NCI-H2171 (cell line): Measurements from ENCODE around the gene NMRK1.
A peak's percentile ranks its signal among the peaks of the same experiment; 100 is the strongest.

Source experiments
- DNase-seq: peaks from one replicate; lab custom pipeline; 2025; lab: John Stamatoyannopoulos, UW

The NMRK1 gene

GRCh38 chr9:75102177-75102790 is 14.3 kb upstream of the NMRK1 start:
- no peak for DNase-seq

GRCh38 chr9:75101004-75101588 is 13.1 kb upstream of the NMRK1 start:
- no peak for DNase-seq

DNA sequence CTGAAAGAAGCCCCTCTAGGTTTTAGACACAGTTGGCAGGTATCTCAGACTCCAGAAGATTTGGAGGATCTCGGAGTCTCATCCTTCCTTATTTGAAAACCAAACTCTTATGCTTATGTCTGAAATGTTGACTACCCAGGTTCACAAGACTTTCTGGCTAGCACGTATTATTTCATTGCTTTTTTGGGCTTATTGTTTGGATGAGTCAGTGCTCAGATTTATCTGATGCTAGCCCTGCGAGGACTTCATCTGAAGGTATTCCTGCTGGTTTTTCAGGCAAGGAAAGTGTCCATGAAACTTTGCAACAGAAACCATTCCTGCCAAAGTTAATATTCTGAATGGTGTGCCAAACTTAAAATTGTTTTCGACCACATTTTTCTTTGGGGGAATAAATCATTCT is 8.8 kb upstream of the NMRK1 start:
- no peak for DNase-seq

DNA sequence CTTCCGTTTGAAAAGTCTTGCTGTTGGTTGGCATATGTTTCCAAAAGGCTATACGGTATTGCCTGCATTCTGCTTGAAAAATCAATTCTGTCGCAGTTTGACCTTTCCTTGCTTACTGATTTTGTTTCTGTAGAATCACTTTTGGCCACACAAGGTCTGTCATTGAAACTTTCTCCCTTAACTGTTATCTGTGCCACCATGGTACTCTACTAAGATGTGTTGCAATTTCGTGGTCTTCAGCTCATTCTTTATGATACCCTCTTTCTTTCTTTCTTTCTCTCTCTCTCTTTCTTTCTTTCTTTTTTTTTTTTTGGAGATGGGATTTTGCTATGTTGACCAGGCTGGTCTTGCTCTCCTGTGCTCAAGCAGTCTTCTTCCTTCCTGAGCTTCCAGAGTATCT is 4.8 kb upstream of the NMRK1 start:
- no peak for DNase-seq

DNA sequence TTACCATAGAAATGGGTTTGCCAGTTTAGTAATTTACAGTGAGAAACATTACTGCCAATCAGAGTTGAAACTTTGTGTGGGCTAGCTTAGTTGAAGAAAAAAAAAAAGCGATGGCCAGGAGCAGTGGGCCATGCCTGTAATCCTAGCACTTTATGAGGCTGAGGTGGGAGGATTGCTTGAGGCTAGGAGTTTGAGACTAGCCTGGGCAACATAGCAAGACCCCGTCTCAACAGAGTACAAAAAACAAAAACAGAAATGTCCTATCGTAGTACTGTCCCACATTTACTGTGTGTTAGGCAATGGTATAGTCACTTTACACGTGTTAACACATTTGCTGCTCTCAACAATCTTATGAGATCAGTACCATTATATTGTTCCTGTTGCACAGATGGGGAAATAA is 2.6 kb upstream of the NMRK1 start:
- DNase-seq, result no peak

GRCh38 chr9:75089373-75089766 is 1.4 kb upstream of the NMRK1 start:
- no peak for DNase-seq

- DNase-seq, result peak; percentile 54
Measured at GRCh38 chr9:75088646-75089372, 854 bp upstream of the NMRK1 start.

- DNase-seq, result peak; percentile 6
Measured at GRCh38 chr9:75087289-75087823, 599 bp downstream of the NMRK1 start.

GRCh38 chr9:75086541-75087288 is 1.2 kb downstream of the NMRK1 start:
- no peak for DNase-seq

DNA sequence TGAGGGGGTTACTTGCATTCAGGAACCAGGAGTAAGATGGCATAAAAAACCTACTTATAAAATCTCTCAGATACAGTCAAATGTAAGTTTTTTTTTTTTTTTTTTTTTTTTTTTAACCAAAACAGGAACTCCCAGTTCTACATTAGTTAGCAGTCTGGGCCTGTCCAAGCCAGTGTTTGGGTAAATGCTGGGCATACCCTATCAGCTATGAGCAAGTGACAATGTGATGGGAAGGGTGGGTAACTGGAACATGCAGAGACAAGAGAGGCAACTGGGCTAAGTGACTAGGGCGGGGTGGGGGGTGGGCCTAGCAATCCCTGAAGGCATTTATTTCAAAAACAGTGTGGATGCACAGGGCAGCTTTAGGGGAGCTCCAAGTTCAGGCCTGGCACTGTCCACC is 2.3 kb downstream of the NMRK1 start:
- no peak for DNase-seq

DNA sequence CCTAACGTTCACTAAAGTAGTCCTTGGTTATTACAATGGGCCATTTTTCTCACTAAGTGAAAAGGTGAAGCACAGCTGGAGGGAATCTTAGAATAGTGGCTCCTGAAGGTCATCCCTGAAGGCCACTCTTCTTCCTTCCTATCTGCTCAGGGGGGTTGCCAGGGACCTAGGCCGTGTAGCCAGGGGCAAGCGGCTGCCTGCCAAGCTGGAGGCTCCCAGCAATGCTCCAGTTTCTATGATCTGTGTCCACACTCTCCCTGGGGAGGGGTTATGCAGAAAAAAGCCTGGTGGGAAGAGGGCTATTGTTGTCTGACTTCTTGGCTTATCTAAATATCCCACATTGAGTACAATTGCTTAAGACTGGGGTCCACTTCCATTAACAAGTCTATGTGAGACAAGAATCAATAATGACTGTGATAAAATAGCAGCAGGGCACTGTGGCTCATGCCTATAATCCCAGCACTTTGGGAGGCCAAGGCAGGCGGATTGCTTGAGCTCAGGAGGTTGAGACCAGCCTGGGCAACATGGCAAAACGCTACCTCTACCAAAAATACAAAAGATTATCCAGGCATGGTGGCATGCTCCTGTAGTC is 3.8 kb downstream of the NMRK1 start:
- DNase-seq, result no peak

DNA sequence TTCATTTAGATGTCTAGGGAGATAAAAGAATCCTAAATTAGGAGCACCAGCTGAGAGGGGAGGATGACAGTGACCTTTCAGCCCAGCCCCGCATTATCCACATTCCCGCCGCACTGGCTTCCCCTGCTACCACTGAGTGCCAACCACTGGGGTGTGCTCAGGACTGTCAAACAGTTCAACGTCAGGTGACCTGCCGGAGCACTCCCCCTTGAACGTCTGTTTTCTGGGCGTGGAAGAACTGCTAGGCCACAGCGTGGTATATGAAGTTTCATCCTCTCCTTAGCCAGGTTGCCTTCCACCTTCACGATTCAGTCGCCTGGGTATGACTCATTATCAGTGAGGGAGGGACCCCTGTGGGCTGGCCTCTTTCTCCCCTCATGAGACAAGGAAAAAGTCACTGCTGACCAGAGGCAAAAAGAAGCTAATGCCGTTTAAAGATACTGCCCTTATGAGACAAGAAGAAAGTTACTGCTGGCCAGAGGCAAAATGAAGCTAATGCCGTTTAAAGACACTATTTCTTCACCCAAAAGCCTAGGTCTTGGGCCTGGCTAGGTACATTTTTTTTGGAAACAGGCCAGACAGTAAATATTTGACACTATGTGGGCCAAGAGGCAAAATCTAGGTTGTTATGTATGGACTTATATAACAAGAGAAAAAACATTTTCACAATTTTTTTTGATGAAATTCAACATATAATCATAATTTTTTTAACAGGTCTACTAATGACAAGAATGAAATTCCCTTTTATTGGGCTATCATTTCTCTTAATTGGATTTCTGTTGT is 4.6 kb downstream of the NMRK1 start:
- DNase-seq, result no peak

DNA sequence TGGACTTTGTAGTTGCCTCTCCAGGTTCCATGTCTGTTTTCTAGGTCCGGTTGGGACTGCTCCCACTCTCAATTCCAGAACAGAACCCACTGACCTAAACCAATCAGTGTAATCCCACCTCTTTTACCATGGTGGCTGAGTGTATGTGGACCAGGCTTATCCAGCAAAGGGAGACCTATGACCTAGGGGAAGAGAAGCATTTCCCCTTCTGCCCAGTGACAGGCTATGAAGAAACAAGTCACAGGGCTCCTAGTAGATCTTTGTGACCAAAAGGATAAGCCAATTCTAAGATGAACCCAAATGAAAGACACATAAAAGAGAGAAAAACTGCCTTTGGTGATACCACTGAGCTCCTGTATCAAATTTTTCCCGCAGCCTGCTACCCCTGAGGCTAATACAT is 6.3 kb downstream of the NMRK1 start:
- DNase-seq, result no peak

GRCh38 chr9:75072895-75073294 is 15.1 kb downstream of the NMRK1 start:
- no peak for DNase-seq

GRCh38 chr9:75071530-75072122 is 16.3 kb downstream of the NMRK1 start:
- DNase-seq, result no peak

DNA sequence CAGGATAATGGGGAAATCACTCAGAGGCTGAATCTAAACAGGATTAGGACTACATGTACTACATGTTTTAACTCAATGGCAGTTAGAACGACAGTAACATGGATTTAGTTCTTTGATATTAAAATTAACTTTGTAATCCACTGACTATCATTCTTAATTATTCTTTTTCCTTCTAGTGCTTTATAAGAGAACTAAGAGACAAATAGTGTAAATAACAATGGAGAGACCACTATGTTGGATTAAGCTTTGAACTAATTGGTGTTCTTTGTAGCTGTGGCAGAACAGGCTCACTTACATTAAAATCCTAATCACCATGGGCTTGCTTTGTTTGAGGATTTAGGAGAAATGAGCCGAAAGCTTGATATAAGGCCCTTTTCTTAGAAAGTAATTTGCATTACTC is 18.8 kb downstream of the NMRK1 start:
- no peak for DNase-seq

DNA sequence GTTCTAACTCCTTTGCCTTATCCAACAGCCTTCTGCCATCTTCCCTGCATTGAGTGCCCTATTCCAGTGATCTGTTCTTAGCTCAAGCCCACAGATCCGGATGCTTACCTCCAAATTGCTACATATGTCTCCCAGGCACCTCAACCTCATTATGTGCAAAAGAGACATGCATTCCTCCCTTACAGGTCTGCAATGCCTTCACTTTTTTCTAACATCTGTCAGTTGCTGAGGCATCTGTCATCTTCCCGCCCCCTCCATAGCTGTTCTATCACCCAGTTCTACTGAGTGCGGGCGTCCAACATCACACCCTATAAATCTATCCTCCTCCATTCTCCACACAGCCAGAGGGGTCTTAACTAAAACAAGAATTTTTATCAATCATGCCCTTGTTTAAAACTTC is 20.1 kb downstream of the NMRK1 start:
- DNase-seq, result no peak

GRCh38 chr9:75065510-75065909 is 22.4 kb downstream of the NMRK1 start:
- no peak for DNase-seq

- DNase-seq, result peak; percentile 59
Measured at GRCh38 chr9:75064307-75065025, 23.5 kb downstream of the NMRK1 start.

DNA sequence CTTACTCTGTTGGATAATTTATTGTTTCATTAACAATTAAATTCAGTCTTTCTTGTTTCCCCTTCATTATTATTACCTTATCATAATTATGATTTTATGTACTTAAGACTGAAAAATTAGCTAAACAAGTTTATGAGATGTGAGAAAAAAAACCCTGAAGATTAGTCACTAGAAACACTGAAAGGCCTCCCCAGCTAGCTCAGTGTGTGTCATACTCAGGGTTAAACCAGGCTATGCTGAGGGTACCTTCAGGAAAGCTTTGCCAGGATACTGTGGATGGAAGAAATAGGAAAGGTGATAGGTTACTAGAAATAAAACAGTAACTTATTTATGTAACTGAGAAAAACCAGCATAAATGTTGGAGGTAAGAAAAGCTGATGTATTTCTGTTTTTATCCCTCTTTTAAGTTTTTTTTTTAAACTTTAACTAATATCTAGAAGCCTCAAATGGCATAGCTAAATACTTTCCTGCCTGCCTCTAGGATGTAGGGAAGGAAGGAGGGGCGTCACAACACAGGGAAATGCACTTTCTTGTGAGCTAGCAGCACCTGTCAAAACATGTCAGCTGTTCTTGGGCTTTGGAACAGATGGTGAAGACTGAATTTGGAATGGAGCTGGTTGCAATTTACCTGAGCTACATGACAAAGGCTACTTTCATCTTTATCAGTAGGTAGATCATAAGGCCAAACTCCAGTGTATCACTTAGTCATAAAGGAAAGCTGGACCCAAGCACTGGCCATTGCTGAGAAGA is 24.2 kb downstream of the NMRK1 start:
- peak; percentile 69 for DNase-seq
